Neural cell (in vitro differentiated cells): ENCODE data around the gene CDH4. TPM values are rescaled to one million over a fixed set of nuclear protein-coding genes. Genes with fewer than 3 reads are reported as not detected.

Experiments used
- H2AFZ ChIP-seq: fragments of 200-600, 300-800 bp; sonication (generic), shearing (Covaris generic); 2 replicates; pipeline ENCODE4 v1.6.0; 2014; ENCODE audit warnings: low read depth, mild to moderate bottlenecking, antibody characterized with exemption, low read length, moderate library complexity
- H3F3A ChIP-seq: fragments of 200-600 bp; shearing (Covaris generic); 2 replicates; pipeline ENCODE4 v1.6.1; 2016; ENCODE audit warnings: mild to moderate bottlenecking, moderate library complexity, mixed read lengths, antibody characterized with exemption, low read length; ENCODE audit not compliant: insufficient read depth, poor library complexity, severe bottlenecking
- H3K27ac ChIP-seq: fragments of 200-600, 300-800 bp; sonication (generic), shearing (Covaris generic); 2 replicates; pipeline ENCODE4 v1.5.1; 2014; ENCODE audit warnings: mild to moderate bottlenecking, low read length, moderate library complexity
- H3K27me3 ChIP-seq: fragments of 300-800, 200-600 bp; sonication (generic), shearing (Covaris generic); 2 replicates; pipeline ENCODE4 v1.6.0; 2014; ENCODE audit warnings: mild to moderate bottlenecking, low read depth, low read length, moderate library complexity; ENCODE audit not compliant: insufficient read depth
- H3K36me3 ChIP-seq: fragments of 300-800, 200-600 bp; sonication (generic), shearing (Covaris generic); 2 replicates; pipeline ENCODE4 v1.5.1; 2014; ENCODE audit warnings: mild to moderate bottlenecking, antibody characterized with exemption, low read length, moderate library complexity; ENCODE audit not compliant: insufficient read depth
- H3K4me2 ChIP-seq: fragments of 300-800, 200-600 bp; sonication (generic), shearing (Covaris generic); 2 replicates; pipeline ENCODE4 v1.6.0; 2014; ENCODE audit warnings: mild to moderate bottlenecking, low read length
- H3K4me3 ChIP-seq: fragments of 300-800, 200-600 bp; sonication (generic), shearing (Covaris generic); 2 replicates; pipeline ENCODE4 v1.5.1; 2014; ENCODE audit warnings: mild to moderate bottlenecking, low read length, moderate library complexity
- H3K79me2 ChIP-seq: fragments of 200-600 bp; shearing (Covaris generic); replicated peaks from 2 replicates; pipeline ENCODE4 v1.6.0; 2014; ENCODE audit warnings: mild to moderate bottlenecking, low read length, moderate library complexity; ENCODE audit not compliant: insufficient read depth
- H3K9ac ChIP-seq: fragments of 300-800, 200-600 bp; sonication (generic), shearing (Covaris generic); 2 replicates; pipeline ENCODE4 v1.6.1; 2016; ENCODE audit warnings: mild to moderate bottlenecking, low read length, mixed read lengths
- H3K9me2 ChIP-seq: fragments of 200-600 bp; shearing (Covaris generic); 2 replicates; pipeline ENCODE4 v1.6.1; 2016; ENCODE audit warnings: mild to moderate bottlenecking, low read length, mixed read lengths; ENCODE audit not compliant: insufficient read depth
- H3K9me3 ChIP-seq: fragments of 200-600, 300-800 bp; sonication (generic), shearing (Covaris generic); 2 replicates; pipeline ENCODE4 v1.6.1; 2016; ENCODE audit warnings: mild to moderate bottlenecking, mixed run types, low read length, moderate library complexity, mixed read lengths
- H4K20me1 ChIP-seq: fragments of 200-600 bp; shearing (Covaris generic); 2 replicates; pipeline ENCODE4 v1.6.1; 2016; ENCODE audit warnings: mild to moderate bottlenecking, mixed run types; ENCODE audit not compliant: insufficient read depth
- EP300 ChIP-seq: fragments of 450-650 bp; conservative IDR thresholded peaks from 2 replicates; pipeline ENCODE4 v1.6.1; 2014; ENCODE audit warnings: antibody characterized with exemption, mild to moderate bottlenecking, moderate library complexity; ENCODE audit not compliant: poor library complexity, severe bottlenecking
- EZH2 ChIP-seq: fragments of 200-600, 300-800 bp; shearing (Covaris generic), sonication (generic); IDR thresholded peaks from 2 replicates; pipeline ENCODE4 v1.6.1; 2014; ENCODE audit warnings: antibody characterized with exemption, low read length, borderline replicate concordance, mild to moderate bottlenecking; ENCODE audit not compliant: insufficient read depth, poor library complexity, severe bottlenecking
- MXI1 ChIP-seq: fragments of 450-650 bp; conservative IDR thresholded peaks from 2 replicates; pipeline ENCODE4 v1.6.1; 2014; ENCODE audit warnings: antibody characterized with exemption, mild to moderate bottlenecking; ENCODE audit not compliant: poor library complexity, severe bottlenecking
- POLR2AphosphoS5 ChIP-seq: IDR thresholded peaks from 2 replicates; pipeline ENCODE4 v1.6.1; 2012
- RAD21 ChIP-seq: fragments of 450-650 bp; conservative IDR thresholded peaks from 2 replicates; pipeline ENCODE4 v1.6.1; 2014; ENCODE audit warnings: antibody characterized with exemption, mild to moderate bottlenecking, moderate library complexity
- SMC3 ChIP-seq: fragments of 450-650 bp; conservative IDR thresholded peaks from 2 replicates; pipeline ENCODE4 v1.6.1; 2014; ENCODE audit warnings: antibody characterized with exemption, mild to moderate bottlenecking, moderate library complexity; ENCODE audit not compliant: poor library complexity
- TAF1 ChIP-seq: IDR thresholded peaks from 2 replicates; pipeline ENCODE4 v1.6.1; 2012; ENCODE audit warnings: low read depth
- polyA plus RNA-seq: library from polyadenylated mRNA; depleted of rRNA; stranded (reverse); fragments of >200 nt; gene quantifications from 2 replicates; pipeline ENCODE4 v1.2.3, GENCODE V29; 2014
- TF ChIP-seq, protein P1 (sequence below): IDR thresholded peaks from 2 replicates; pipeline ENCODE4 v1.6.1; 2012; ENCODE audit warnings: borderline replicate concordance
- TF ChIP-seq, protein P2 (sequence below): fragments of 450-650 bp; IDR thresholded peaks from 2 replicates; pipeline ENCODE4 v1.5.1; 2014; ENCODE audit warnings: antibody characterized with exemption, mild to moderate bottlenecking, moderate library complexity; ENCODE audit not compliant: poor library complexity, severe bottlenecking

The CDH4 gene
- polyA plus RNA-seq, 1 donor from 2014 or later = 24.6 TPM

GRCh38 chr20:61316346-61316745 is 64.3 kb downstream of the CDH4 start:
- H3K9me3 ChIP-seq = no peaks in the 10 kb centered on the region
- H3K4me3 ChIP-seq = no peak overlapping the region
- no peaks in the 10 kb centered on the region for H3K9me2 ChIP-seq
- no peaks in the 10 kb centered on the region for H4K20me1 ChIP-seq
- no peaks in the 10 kb centered on the region for H3F3A ChIP-seq
- no peaks in the 10 kb centered on the region for H3K27me3 ChIP-seq
- no peak overlapping the region for H2AFZ ChIP-seq
- no peak overlapping the region for H3K27ac ChIP-seq
- H3K36me3 ChIP-seq = no peaks in the 10 kb centered on the region
- TF ChIP-seq SMC3 = no peak
- TF ChIP-seq TAF1 = no peak
- no peak for TF ChIP-seq RAD21
- no peak for TF ChIP-seq POLR2AphosphoS5
- TF ChIP-seq EZH2 = no peak
- no peak for TF ChIP-seq EP300
- TF ChIP-seq, protein P1, sequence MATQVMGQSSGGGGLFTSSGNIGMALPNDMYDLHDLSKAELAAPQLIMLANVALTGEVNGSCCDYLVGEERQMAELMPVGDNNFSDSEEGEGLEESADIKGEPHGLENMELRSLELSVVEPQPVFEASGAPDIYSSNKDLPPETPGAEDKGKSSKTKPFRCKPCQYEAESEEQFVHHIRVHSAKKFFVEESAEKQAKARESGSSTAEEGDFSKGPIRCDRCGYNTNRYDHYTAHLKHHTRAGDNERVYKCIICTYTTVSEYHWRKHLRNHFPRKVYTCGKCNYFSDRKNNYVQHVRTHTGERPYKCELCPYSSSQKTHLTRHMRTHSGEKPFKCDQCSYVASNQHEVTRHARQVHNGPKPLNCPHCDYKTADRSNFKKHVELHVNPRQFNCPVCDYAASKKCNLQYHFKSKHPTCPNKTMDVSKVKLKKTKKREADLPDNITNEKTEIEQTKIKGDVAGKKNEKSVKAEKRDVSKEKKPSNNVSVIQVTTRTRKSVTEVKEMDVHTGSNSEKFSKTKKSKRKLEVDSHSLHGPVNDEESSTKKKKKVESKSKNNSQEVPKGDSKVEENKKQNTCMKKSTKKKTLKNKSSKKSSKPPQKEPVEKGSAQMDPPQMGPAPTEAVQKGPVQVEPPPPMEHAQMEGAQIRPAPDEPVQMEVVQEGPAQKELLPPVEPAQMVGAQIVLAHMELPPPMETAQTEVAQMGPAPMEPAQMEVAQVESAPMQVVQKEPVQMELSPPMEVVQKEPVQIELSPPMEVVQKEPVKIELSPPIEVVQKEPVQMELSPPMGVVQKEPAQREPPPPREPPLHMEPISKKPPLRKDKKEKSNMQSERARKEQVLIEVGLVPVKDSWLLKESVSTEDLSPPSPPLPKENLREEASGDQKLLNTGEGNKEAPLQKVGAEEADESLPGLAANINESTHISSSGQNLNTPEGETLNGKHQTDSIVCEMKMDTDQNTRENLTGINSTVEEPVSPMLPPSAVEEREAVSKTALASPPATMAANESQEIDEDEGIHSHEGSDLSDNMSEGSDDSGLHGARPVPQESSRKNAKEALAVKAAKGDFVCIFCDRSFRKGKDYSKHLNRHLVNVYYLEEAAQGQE = no peak
- no peak for TF ChIP-seq MXI1
- TF ChIP-seq, protein P2, sequence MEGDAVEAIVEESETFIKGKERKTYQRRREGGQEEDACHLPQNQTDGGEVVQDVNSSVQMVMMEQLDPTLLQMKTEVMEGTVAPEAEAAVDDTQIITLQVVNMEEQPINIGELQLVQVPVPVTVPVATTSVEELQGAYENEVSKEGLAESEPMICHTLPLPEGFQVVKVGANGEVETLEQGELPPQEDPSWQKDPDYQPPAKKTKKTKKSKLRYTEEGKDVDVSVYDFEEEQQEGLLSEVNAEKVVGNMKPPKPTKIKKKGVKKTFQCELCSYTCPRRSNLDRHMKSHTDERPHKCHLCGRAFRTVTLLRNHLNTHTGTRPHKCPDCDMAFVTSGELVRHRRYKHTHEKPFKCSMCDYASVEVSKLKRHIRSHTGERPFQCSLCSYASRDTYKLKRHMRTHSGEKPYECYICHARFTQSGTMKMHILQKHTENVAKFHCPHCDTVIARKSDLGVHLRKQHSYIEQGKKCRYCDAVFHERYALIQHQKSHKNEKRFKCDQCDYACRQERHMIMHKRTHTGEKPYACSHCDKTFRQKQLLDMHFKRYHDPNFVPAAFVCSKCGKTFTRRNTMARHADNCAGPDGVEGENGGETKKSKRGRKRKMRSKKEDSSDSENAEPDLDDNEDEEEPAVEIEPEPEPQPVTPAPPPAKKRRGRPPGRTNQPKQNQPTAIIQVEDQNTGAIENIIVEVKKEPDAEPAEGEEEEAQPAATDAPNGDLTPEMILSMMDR = no peak
- no peaks in the 10 kb centered on the region for H3K79me2 ChIP-seq
- H3K4me2 ChIP-seq = no peak overlapping the region
- H3K9ac ChIP-seq = no peak overlapping the region

DNA sequence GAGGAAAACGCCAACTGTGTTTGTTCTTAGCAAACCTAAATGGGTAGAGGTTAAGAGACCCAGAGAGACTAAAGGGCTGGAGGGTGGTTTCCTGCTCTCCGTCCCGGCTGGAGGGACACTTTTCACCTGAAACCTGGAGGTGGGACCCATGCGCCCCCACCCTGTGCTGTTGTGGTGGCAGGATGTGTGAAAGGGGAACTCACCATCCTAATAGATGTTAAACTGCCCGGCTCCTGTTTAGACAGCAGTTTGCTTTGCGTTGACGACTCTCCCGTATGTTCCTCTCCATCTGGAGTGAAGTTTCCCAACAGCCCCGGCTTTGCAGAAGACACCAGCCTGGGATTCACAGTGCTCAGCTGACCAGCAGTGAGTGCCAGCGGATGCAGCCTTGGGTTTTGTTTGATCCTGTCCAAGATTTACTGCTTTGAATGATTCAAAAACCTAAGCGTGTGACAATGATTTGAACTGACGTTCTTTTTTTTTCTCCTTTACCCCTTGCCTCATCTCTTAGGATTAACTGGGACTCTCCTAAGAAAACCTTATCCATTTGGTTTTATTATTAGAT is 66.0 kb downstream of the CDH4 start:
- no peaks in the 10 kb centered on the region for H4K20me1 ChIP-seq
- H3K27ac ChIP-seq = no peak overlapping the region
- no peak overlapping the region for H3K9ac ChIP-seq
- no peaks in the 10 kb centered on the region for H3F3A ChIP-seq
- H3K27me3 ChIP-seq = no peaks in the 10 kb centered on the region
- H3K9me3 ChIP-seq = no peaks in the 10 kb centered on the region
- TF ChIP-seq MXI1 (no peak), EZH2 (no peak), POLR2AphosphoS5 (no peak), EP300 (no peak), SMC3 (no peak), RAD21 (no peak), TAF1 (no peak)
- TF ChIP-seq, protein P1 = no peak
- TF ChIP-seq, protein P2 = no peak
- H2AFZ ChIP-seq = no peak overlapping the region
- no peaks in the 10 kb centered on the region for H3K9me2 ChIP-seq
- H3K36me3 ChIP-seq = no peaks in the 10 kb centered on the region
- no peaks in the 10 kb centered on the region for H3K79me2 ChIP-seq
- no peak overlapping the region for H3K4me3 ChIP-seq
- H3K4me2 ChIP-seq = no peak overlapping the region
